ENCODE measurements around the gene MMP23B. TPM values are rescaled to one million over a fixed set of nuclear protein-coding genes. Genes with fewer than 3 reads are reported as not detected.

The MMP23B gene
- polyA plus RNA-seq, 2 of the 4 experiments (the other 2 are of a cell fraction), result 1.0 TPM; not detected in 1

GRCh38 chr1:1627261-1627828 is 4.6 kb upstream of the MMP23B start:
- FAIRE-seq (no peak), DNase-seq (ENCODE audit: low read depth in 1 of 2, low spot score in 1 of 2) (no peak), ATAC-seq (no peak; a peak in 2 of 6 replicates)
- no peak overlapping the region for H3K4me3 ChIP-seq
- ChIA-PET POLR2A (no interaction called here), CTCF (no interaction called here)
- H3K9me3 ChIP-seq, result no peaks in the 10 kb centered on the region
- H3K4me1 ChIP-seq, result no peaks in the 10 kb centered on the region
- H3K4me2 ChIP-seq, result no peak overlapping the region
- no peak for TF ChIP-seq RCOR1 (IDR thresholded peaks at IDR 0.05; ENCODE audit: low read depth, low read length)
- no peak for TF ChIP-seq HEYL (CRISPR knock-in tag; IDR thresholded peaks at IDR 0.05)
- TF ChIP-seq EHF (CRISPR knock-in tag; IDR thresholded peaks at IDR 0.05), result no peak
- TF ChIP-seq, protein P1, sequence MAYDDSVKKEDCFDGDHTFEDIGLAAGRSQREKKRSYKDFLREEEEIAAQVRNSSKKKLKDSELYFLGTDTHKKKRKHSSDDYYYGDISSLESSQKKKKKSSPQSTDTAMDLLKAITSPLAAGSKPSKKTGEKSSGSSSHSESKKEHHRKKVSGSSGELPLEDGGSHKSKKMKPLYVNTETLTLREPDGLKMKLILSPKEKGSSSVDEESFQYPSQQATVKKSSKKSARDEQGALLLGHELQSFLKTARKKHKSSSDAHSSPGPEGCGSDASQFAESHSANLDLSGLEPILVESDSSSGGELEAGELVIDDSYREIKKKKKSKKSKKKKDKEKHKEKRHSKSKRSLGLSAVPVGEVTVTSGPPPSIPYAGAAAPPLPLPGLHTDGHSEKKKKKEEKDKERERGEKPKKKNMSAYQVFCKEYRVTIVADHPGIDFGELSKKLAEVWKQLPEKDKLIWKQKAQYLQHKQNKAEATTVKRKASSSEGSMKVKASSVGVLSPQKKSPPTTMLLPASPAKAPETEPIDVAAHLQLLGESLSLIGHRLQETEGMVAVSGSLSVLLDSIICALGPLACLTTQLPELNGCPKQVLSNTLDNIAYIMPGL (CRISPR knock-in tag; IDR thresholded peaks at IDR 0.05; ENCODE audit: borderline replicate concordance), result no peak
- TF ChIP-seq KDM5A (IDR thresholded peaks at IDR 0.05), result no peak
- TF ChIP-seq TP53 (CRISPR knock-in tag; IDR thresholded peaks at IDR 0.05), result no peak
- no peak for TF ChIP-seq SMC3 (IDR thresholded peaks at IDR 0.05)
- TF ChIP-seq ESRRA (IDR thresholded peaks at IDR 0.05; ENCODE audit: borderline replicate concordance, low read length), result no peak
- no peak for TF ChIP-seq CBX2 (IDR thresholded peaks at IDR 0.05; ENCODE audit: borderline replicate concordance, low read depth)
- TF ChIP-seq POLR2A (IDR thresholded peaks at IDR 0.05; ENCODE audit: low read length), result no peak
- no peak for TF ChIP-seq PHF8 (IDR thresholded peaks at IDR 0.05; ENCODE audit: borderline replicate concordance, low read depth)
- H3K27ac ChIP-seq, result no peak overlapping the region
- WGBS (ENCODE audit: missing lambda C conversion rate), result 81% methylated on average over 7 of the region's 37 CpGs

GRCh38 chr1:1627829-1628753 is 3.9 kb upstream of the MMP23B start:
- CTCF ChIA-PET, result interaction anchor here (0.6 kb wide), 1 partner anchor 371 kb away, joined by 3 read pairs; no protein-coding TSS in a partner anchor
- FAIRE-seq, result no peak

More at GRCh38 chr1:1627829-1628753, 3.9 kb upstream of the MMP23B start:
- no peak overlapping the region for H3K27ac ChIP-seq
- H3K4me1 ChIP-seq, result no peaks in the 10 kb centered on the region
- no peak overlapping the region for H3K4me3 ChIP-seq
- no peaks in the 10 kb centered on the region for H3K9me3 ChIP-seq
- DNase-seq (ENCODE audit: low read depth in 1 of 2, low spot score in 1 of 2), result no peak
- 0 out of 6 replicates have a peak, but pooled peaks of 1 of the 2 experiments have one; percentile 8 for ATAC-seq
- POLR2A ChIA-PET, result no interaction called here
- no peak overlapping the region for H3K4me2 ChIP-seq
- WGBS (ENCODE audit: missing lambda C conversion rate), result 100% methylated on average over 3 of the region's 53 CpGs
- TF ChIP-seq CBX8 (IDR thresholded peaks at IDR 0.05) (no peak), POLR2AphosphoS2 (conservative IDR thresholded peaks at IDR 0.05; ENCODE audit: low read length) (no peak), TFCP2L1 (CRISPR knock-in tag; IDR thresholded peaks at IDR 0.05) (no peak), E2F6 (IDR thresholded peaks at IDR 0.05; ENCODE audit: borderline replicate concordance, low read depth) (no peak), MAZ (IDR thresholded peaks at IDR 0.05; ENCODE audit: borderline replicate concordance, low read depth, low read length) (no peak), HOXB5 (CRISPR knock-in tag; IDR thresholded peaks at IDR 0.05) (no peak), FOSL2 (IDR thresholded peaks at IDR 0.05) (no peak), FOSL2 (CRISPR knock-in tag; IDR thresholded peaks at IDR 0.05) (no peak), FOXS1 (CRISPR knock-in tag; IDR thresholded peaks at IDR 0.05) (no peak), RARB (CRISPR knock-in tag; IDR thresholded peaks at IDR 0.05) (no peak), CBX2 (IDR thresholded peaks at IDR 0.05; ENCODE audit: borderline replicate concordance, low read depth) (no peak), RCOR1 (IDR thresholded peaks at IDR 0.05; ENCODE audit: low read depth, low read length) (no peak), EP300 (IDR thresholded peaks at IDR 0.05) (no peak), NFE2L2 (conservative IDR thresholded peaks at IDR 0.05; ENCODE audit: low read length) (no peak), ZC3H11A (IDR thresholded peaks at IDR 0.05) (no peak), ZNF302 (CRISPR knock-in tag; IDR thresholded peaks at IDR 0.05) (no peak), KDM1A (IDR thresholded peaks at IDR 0.05; ENCODE audit: low read depth) (no peak), KDM5A (IDR thresholded peaks at IDR 0.05) (no peak), BCL3 (IDR thresholded peaks at IDR 0.05) (no peak)
- TF ChIP-seq, protein P2, sequence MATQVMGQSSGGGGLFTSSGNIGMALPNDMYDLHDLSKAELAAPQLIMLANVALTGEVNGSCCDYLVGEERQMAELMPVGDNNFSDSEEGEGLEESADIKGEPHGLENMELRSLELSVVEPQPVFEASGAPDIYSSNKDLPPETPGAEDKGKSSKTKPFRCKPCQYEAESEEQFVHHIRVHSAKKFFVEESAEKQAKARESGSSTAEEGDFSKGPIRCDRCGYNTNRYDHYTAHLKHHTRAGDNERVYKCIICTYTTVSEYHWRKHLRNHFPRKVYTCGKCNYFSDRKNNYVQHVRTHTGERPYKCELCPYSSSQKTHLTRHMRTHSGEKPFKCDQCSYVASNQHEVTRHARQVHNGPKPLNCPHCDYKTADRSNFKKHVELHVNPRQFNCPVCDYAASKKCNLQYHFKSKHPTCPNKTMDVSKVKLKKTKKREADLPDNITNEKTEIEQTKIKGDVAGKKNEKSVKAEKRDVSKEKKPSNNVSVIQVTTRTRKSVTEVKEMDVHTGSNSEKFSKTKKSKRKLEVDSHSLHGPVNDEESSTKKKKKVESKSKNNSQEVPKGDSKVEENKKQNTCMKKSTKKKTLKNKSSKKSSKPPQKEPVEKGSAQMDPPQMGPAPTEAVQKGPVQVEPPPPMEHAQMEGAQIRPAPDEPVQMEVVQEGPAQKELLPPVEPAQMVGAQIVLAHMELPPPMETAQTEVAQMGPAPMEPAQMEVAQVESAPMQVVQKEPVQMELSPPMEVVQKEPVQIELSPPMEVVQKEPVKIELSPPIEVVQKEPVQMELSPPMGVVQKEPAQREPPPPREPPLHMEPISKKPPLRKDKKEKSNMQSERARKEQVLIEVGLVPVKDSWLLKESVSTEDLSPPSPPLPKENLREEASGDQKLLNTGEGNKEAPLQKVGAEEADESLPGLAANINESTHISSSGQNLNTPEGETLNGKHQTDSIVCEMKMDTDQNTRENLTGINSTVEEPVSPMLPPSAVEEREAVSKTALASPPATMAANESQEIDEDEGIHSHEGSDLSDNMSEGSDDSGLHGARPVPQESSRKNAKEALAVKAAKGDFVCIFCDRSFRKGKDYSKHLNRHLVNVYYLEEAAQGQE (IDR thresholded peaks at IDR 0.05), result no peak
- TF ChIP-seq, protein P3, sequence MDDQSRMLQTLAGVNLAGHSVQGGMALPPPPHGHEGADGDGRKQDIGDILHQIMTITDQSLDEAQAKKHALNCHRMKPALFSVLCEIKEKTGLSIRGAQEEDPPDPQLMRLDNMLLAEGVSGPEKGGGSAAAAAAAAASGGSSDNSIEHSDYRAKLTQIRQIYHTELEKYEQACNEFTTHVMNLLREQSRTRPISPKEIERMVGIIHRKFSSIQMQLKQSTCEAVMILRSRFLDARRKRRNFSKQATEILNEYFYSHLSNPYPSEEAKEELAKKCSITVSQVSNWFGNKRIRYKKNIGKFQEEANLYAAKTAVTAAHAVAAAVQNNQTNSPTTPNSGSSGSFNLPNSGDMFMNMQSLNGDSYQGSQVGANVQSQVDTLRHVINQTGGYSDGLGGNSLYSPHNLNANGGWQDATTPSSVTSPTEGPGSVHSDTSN (IDR thresholded peaks at IDR 0.05), result no peak
